Smooth muscle cell of the pulmonary artery (primary cell): ENCODE measurements around the gene NPTN. TPM values are rescaled to one million over a fixed set of nuclear protein-coding genes. Genes with fewer than 3 reads are reported as not detected.

ENCODE experiments used
- total RNA-seq: library from RNA; depleted of rRNA; stranded (reverse); fragments of >200 nt; gene quantifications from 2 replicates; pipeline ENCODE4 v1.2.3, GENCODE V29; 2014

NPTN gene
- total RNA-seq: 213 and 315 TPM in 2 replicates

DNA sequence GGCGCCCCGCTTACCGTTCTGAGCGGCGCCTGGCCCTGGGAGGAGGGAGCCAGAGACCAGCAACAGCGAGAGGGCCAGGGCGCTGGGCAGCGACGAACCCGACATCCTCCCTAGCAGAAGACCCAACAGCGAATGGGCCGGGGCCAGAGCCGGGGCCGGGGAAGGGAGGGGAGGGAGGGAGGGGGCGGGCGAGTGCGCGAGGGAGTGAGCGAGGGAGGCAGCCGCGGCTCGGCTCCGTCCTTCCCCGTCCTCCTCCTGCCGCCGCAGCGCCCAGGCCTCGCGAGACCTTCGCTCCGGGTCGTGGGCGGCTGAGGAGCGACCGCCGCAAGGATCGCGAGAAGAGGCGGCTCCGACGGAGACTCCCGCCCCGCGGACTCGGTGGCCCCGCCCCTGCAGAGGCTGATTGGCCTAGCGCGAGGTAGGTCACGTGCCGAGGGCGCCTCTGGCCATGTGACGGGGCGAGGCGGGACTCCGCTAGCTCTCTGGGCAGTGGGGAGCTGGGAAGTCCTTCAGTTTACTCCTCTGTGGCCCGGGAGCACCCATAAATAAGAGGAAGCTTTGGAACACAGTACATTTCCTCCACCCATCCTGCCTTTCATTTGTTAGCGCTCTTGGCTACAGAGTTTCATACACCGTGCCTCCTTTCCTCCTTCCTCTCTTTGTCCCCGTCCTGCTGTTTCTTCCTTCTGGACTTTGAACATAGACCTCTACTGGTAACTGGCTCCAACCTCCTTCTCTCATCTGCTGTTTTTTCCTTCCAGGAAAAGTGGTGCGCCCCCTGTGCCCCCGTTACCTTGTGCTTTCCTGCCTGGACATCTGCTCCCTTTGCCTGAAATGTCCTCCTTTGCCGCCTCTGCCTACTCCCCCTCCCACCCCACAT is at the start of gene NPTN:
NPTN (minus strand) TSS at position 279 of the 880 bp plus-strand sequence; CDS start at position 105, 174 bp downstream.

Other genes starting within 250 kb of the NPTN start
- not detected in 2 replicates for gene REC114, start 190.2 kb downstream of the NPTN start, total RNA-seq
- 198 and 230 TPM in 2 replicates for gene CD276, start 51.0 kb upstream of the NPTN start, total RNA-seq
- gene INSYN1, start 120.0 kb upstream of the NPTN start, total RNA-seq: 1.3 and 3.3 TPM in 2 replicates
- not detected in 2 replicates for gene TBC1D21, start 240.2 kb upstream of the NPTN start, total RNA-seq